ENCODE results near the gene MTOR.

The MTOR gene

GRCh38 chr1:11294951-11295350, 32.6 kb upstream of the MTOR start:
- H3K4me1 ChIP-seq (ENCODE audit: low read length): no peaks in the 10 kb centered on the region
- H2AFZ ChIP-seq (ENCODE audit: low read length): no peak overlapping the region
- H3K36me3 ChIP-seq (replicated peaks; ENCODE audit: insufficient read depth, low read length): no peaks in the 10 kb centered on the region
- H3K79me2 ChIP-seq (ENCODE audit: low read length): no peaks in the 10 kb centered on the region
- no peak overlapping the region for H3K4me3 ChIP-seq (ENCODE audit: low read length)
- no peaks in the 10 kb centered on the region for H3K9me3 ChIP-seq (replicated peaks; ENCODE audit: insufficient read depth, low read length)
- TF ChIP-seq CTCF (IDR thresholded peaks at IDR 0.05; ENCODE audit: low read length) (no peak), EZH2phosphoT487 (IDR thresholded peaks at IDR 0.05; ENCODE audit: low read length) (no peak), EZH2 (optimal IDR thresholded peaks at IDR 0.05; ENCODE audit: low read depth, low read length) (no peak)
- no peak for DNase-seq
- no peak overlapping the region for H3K4me2 ChIP-seq (ENCODE audit: low read depth, low read length)
- no peaks in the 10 kb centered on the region for H3K9me2 ChIP-seq (replicated peaks; ENCODE audit: insufficient read depth, low read length)
- no peak overlapping the region for H3K27ac ChIP-seq (ENCODE audit: low read length)
- no peaks in the 10 kb centered on the region for H4K20me1 ChIP-seq (ENCODE audit: insufficient read depth, low read length)
- no peaks in the 10 kb centered on the region for H3F3A ChIP-seq (ENCODE audit: insufficient read depth, low read length)
- no peaks in the 10 kb centered on the region for H3K27me3 ChIP-seq (replicated peaks; ENCODE audit: insufficient read depth, low read length)
- no peak overlapping the region for H3K9ac ChIP-seq (ENCODE audit: low read length)

- TF ChIP-seq CTCF (IDR thresholded peaks at IDR 0.05; ENCODE audit: low read length) (no peak), EZH2 (optimal IDR thresholded peaks at IDR 0.05; ENCODE audit: low read depth, low read length) (no peak), EZH2phosphoT487 (IDR thresholded peaks at IDR 0.05; ENCODE audit: low read length) (no peak)
- DNase-seq: no peak
- Histone ChIP-seq H3F3A (ENCODE audit: insufficient read depth, low read length) (no peaks in the 10 kb centered on the region), H3K79me2 (ENCODE audit: low read length) (no peaks in the 10 kb centered on the region), H3K9me2 (replicated peaks; ENCODE audit: insufficient read depth, low read length) (no peaks in the 10 kb centered on the region), H3K4me3 (ENCODE audit: low read length) (no peak overlapping the region), H3K4me2 (ENCODE audit: low read depth, low read length) (no peak overlapping the region), H3K4me1 (ENCODE audit: low read length) (no peaks in the 10 kb centered on the region), H3K9me3 (replicated peaks; ENCODE audit: insufficient read depth, low read length) (no peaks in the 10 kb centered on the region), H3K36me3 (replicated peaks; ENCODE audit: insufficient read depth, low read length) (no peaks in the 10 kb centered on the region), H3K9ac (ENCODE audit: low read length) (no peak overlapping the region), H4K20me1 (ENCODE audit: insufficient read depth, low read length) (no peaks in the 10 kb centered on the region), H2AFZ (ENCODE audit: low read length) (no peak overlapping the region), H3K27ac (ENCODE audit: low read length) (no peak overlapping the region), H3K27me3 (replicated peaks; ENCODE audit: insufficient read depth, low read length) (no peaks in the 10 kb centered on the region)
Measured at GRCh38 chr1:11293856-11294255, 31.5 kb upstream of the MTOR start.

GRCh38 chr1:11291049-11291448, 28.7 kb upstream of the MTOR start:
- no peaks in the 10 kb centered on the region for H3K27me3 ChIP-seq (replicated peaks; ENCODE audit: insufficient read depth, low read length)
- no peak overlapping the region for H3K9ac ChIP-seq (ENCODE audit: low read length)
- H3K9me2 ChIP-seq (replicated peaks; ENCODE audit: insufficient read depth, low read length): no peaks in the 10 kb centered on the region
- H4K20me1 ChIP-seq (ENCODE audit: insufficient read depth, low read length): no peaks in the 10 kb centered on the region
- H3K36me3 ChIP-seq (replicated peaks; ENCODE audit: insufficient read depth, low read length): no peaks in the 10 kb centered on the region
- H3K4me3 ChIP-seq (ENCODE audit: low read length): no peak overlapping the region
- TF ChIP-seq CTCF (IDR thresholded peaks at IDR 0.05; ENCODE audit: low read length) (no peak), EZH2 (optimal IDR thresholded peaks at IDR 0.05; ENCODE audit: low read depth, low read length) (no peak), EZH2phosphoT487 (IDR thresholded peaks at IDR 0.05; ENCODE audit: low read length) (no peak)
- no peaks in the 10 kb centered on the region for H3F3A ChIP-seq (ENCODE audit: insufficient read depth, low read length)
- DNase-seq: no peak
- no peak overlapping the region for H3K4me2 ChIP-seq (ENCODE audit: low read depth, low read length)
- H3K9me3 ChIP-seq (replicated peaks; ENCODE audit: insufficient read depth, low read length): no peaks in the 10 kb centered on the region
- no peaks in the 10 kb centered on the region for H3K4me1 ChIP-seq (ENCODE audit: low read length)
- peaks cover 6% of the 10 kb centered on the region for H3K79me2 ChIP-seq (ENCODE audit: low read length)
- H2AFZ ChIP-seq (ENCODE audit: low read length): no peak overlapping the region
- no peak overlapping the region for H3K27ac ChIP-seq (ENCODE audit: low read length)
